Heart left ventricle (tissue), 16 donors: Measurements from ENCODE around the gene ZP1. TPM values are rescaled to one million over a fixed set of nuclear protein-coding genes. Genes with fewer than 3 reads are reported as not detected.

Experiments
- ATAC-seq, 4 donors: fragments of 200-7000 bp; cut with Tn5 transposase; one replicate each; pipeline ENCODE4 v1.9.1; 2020 to 2022; ENCODE audit warnings: moderate library complexity in 4 of 4, mild to moderate bottlenecking in 3 of 4, moderate number of reproducible peaks in 1 of 4
- DNase-seq, 5 donors: peaks; one replicate each; pipeline ENCODE4 v3.0.0-alpha.2; 2020
- H3K27ac ChIP-seq, 12 donors: fragments of 200-600 bp; sonication (generic) in 4 of 12; one replicate each; pipeline versions ENCODE4 v1.5.0 to v1.8.0; 2016 to 2022; ENCODE audit warnings: mild to moderate bottlenecking in 2 of 12
- H3K27me3 ChIP-seq, 9 donors: fragments of 200-600 bp; sonication (generic) in 2 of 9; one replicate each; pipeline versions ENCODE4 v1.5.1 to v1.8.0; 2016 to 2022; ENCODE audit warnings: mild to moderate bottlenecking in 3 of 9
- H3K36me3 ChIP-seq, 9 donors: fragments of 200-600 bp; sonication (generic) in 2 of 9; one replicate each; pipeline versions ENCODE4 v1.5.0 to v1.8.0; 2018 to 2022; ENCODE audit warnings: mild to moderate bottlenecking in 2 of 9
- H3K4me1 ChIP-seq, 12 donors: fragments of 200-600 bp; sonication (generic) in 4 of 12; one replicate each; pipeline versions ENCODE4 v1.5.0 to v1.8.0; 2016 to 2022; ENCODE audit warnings: mild to moderate bottlenecking in 3 of 12
- H3K4me3 ChIP-seq, 12 donors: fragments of 200-600 bp; sonication (generic) in 4 of 12; one replicate each; pipeline versions ENCODE4 v1.5.0 to v1.8.0; 2017 to 2022; ENCODE audit warnings: mild to moderate bottlenecking in 9 of 12, moderate library complexity in 4 of 12
- H3K9me3 ChIP-seq, 12 donors: fragments of 200-600 bp; sonication (generic) in 4 of 12; one replicate each; pipeline versions ENCODE4 v1.5.0 to v1.8.0; 2016 to 2022; ENCODE audit warnings: mild to moderate bottlenecking in 1 of 12
- CTCF ChIP-seq, 12 donors: fragments of 200-600 bp; sonication (generic) in 4 of 12; IDR thresholded peaks; one replicate each; pipeline versions ENCODE4 v1.5.0 to v1.8.0; 2018 to 2022; ENCODE audit warnings: antibody characterized with exemption in 12 of 12, mild to moderate bottlenecking in 5 of 12
- POLR2A ChIP-seq, 2 donors: fragments of 450-650 bp; IDR thresholded peaks; one replicate each; pipeline ENCODE4 v1.6.1; 2017; ENCODE audit warnings: antibody characterized with exemption in 2 of 2, mild to moderate bottlenecking in 2 of 2, moderate library complexity in 2 of 2
- WGBS, 4 donors: extraction: QIAGEN DNeasy Blood & Tissue Kit in 2 of 4; methylation state at CpG; one replicate each; pipeline versions ENCODE4 v1.1.5 to v1.1.7; 2013 to 2018; 5-methylcytosine and 5-hydroxymethylcytosine counted together
- intact Hi-C, 10 donors: fragments of 100-400 bp; cut with DNase I; formaldehyde crosslinking; loops; one replicate each; pipeline versions ENCODE4 v1.11.1 to v1.14.2; 2022
- polyA plus RNA-seq, 2 donors: library from polyadenylated mRNA; stranded (reverse); fragments of 200-250 nt; gene quantifications; one replicate each; pipeline ENCODE4 v1.2.3, GENCODE V29; 2013
- total RNA-seq, 9 donors: library from RNA; depleted of rRNA in 2 of 9; stranded (reverse); fragments of >200 nt in 2 of 9; fragmentation: NEBNext Ultra II Directional in 3 of 9; extraction: Animal tissue kit (Norgen Biotek cat#: 25700) in 3 of 9; gene quantifications; one replicate each; pipeline versions ENCODE4 v1.1.0 to v1.2.4, GENCODE V29; 2016 to 2023
- donor health status: ischemic (EF 13 %, LVEDD 7.1; RV severe dilation, severe dysfunction).
- donor health status: healthy with polysubstance abuse.
- donor health status: DM: no; HTN: yes; CAD: no.
- donor health status: DM: no; HTN: no; CAD: no.
- donor health status: ischemic (EF 25% LVEDD 6.9; RV normal size, moderate dysfunction).
- donor health status: ischemic (EF 25% LVEDD 5.7; RV mildly dilated, moderate dysfunction).
- donor health status: healthy.
- donor health status: DM: yes; HTN: yes; CAD: no.
- donor health status: ischemic (EF 35%, LVEDD 5.7; RV mildly dilated, moderate dysfunction).
- donor health status: nonischemic (EF 11% LVEDD 7.7; RV severe dilation, severe dysfunction).
- donor health status: DM: yes; HTN: yes; CAD: no.
- donor health status: PGD.
- donor health status: ischemic (EF 29% LVEDD 5.4; RV normal size, mild dysfunction).
- donor health status: nonischemic (EF 23%, LVEDD 6.1; RV moderate dilation, normal function).

ZP1 gene
- total and polyA plus RNA-seq, 11 donors, result 0.15 to 0.95 (median 0.32) TPM; not detected in 7

- 57 to 61% (median 59%) methylated on average over 13 to 14 of the region's 14 CpGs for WGBS, 4 donors
- Histone ChIP-seq H3K27ac (peak within 1 kb of the TSS in 9 of 12 donors; percentile 19 to 64 (median 48)), H3K27me3 (no peaks in the 10 kb centered on the region), H3K9me3 (no peaks in the 10 kb centered on the region), H3K4me1 (peaks cover 0 to 6% (median 0%) of the 10 kb centered on the region in 12 donors), H3K36me3 (peaks cover 0 to 22% (median 12%) of the 10 kb centered on the region in 9 donors), H3K4me3 (peak within 1 kb of the TSS in 9 of 12 donors; percentile 20 to 43 (median 33))
- peak in 2 of 4 donors; percentile 22 to 54 for ATAC-seq
- TF ChIP-seq POLR2A (IDR thresholded peaks at IDR 0.05), result no peak
- no peak for TF ChIP-seq CTCF (IDR thresholded peaks at IDR 0.05)
- DNase-seq, result peak in 1 of 5 donors; percentile 19
- intact Hi-C loops, result no loop called here
These were observed 11.4 kb upstream of the ZP1 start, which contains the start of gene PTGDR2 for GRCh38 chr11:60855726-60856633. PTGDR2 (minus strand) TSS chr11:60855950; CDS start chr11:60853722, 2,228 bp downstream.

DNA sequence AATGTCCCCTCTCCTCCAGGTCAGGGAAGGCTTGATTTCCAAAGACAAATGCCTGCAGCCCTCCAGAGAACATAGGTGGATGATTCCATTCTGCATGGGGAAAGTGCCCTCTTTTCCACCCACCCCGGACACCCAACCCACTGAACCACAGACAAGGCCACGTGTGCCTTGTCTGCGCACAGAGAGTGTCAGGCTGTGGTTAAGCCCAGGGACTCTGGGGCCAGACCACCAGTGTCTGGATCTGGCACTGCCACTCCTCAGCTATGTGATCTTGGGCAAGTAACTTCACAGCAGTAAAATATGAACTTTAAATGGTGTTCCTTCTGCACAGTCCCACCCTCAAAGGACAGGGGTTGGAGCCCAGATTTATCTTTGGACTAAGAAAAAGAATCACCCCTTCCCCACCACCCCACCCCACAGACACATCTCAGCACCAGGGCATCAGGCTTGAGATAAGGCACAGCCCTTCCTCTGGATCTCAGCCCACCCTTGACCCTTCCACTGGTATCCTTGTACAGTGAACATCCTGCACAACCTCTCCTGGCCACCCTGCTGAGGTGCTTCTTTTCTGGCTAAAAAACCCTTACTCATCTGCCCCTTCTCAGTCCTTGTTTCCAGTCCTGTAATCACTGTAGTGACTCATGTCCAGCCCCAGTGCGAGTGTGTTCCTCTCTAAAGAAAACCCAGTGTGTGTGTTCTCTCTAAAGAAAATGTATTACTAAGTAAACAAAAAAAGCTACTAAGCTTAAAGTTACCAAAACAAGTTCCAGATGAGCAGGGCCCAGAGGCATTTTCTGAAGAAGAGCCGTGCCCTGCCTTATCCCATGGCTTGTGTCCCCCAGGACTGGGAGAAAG lies 9.7 kb upstream of the ZP1 start:
- WGBS, 4 donors, result 82 to 89% (median 89%) methylated on average over 5 of the region's 5 CpGs
- intact Hi-C loops, result no loop called here
- H3K9me3 ChIP-seq, result no peaks in the 10 kb centered on the region
- peaks cover 0 to 6% (median 0%) of the 10 kb centered on the region in 12 donors for H3K4me1 ChIP-seq
- ATAC-seq, result no peak
- DNase-seq, result no peak
- H3K36me3 ChIP-seq, result peaks cover 0 to 7% (median 0%) of the 10 kb centered on the region in 9 donors
- no peaks in the 10 kb centered on the region for H3K27me3 ChIP-seq
- no peak overlapping the region for H3K27ac ChIP-seq
- no peak for TF ChIP-seq CTCF (IDR thresholded peaks at IDR 0.05)
- TF ChIP-seq POLR2A (IDR thresholded peaks at IDR 0.05), result no peak
- H3K4me3 ChIP-seq, result no peak overlapping the region

DNA sequence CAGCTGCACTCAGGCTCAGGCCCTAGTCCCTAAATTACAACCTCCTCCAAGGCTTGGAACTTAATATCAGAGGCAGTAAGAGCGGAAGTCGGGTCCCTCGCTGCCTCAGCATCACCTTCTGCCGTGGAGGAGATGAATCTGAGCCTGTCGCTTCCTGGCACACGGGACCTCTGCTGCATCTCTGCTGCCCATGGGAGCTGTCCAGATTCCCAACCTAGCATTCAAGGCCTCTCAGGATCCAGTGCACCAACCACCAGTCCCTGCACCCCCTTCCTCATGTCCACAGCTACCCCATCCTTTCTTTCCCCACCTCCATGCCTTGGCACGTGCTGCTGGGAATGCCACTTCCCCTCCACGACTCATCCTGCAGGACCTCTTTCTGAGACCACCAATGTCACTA lies 9.1 kb upstream of the ZP1 start:
- H3K4me1 ChIP-seq, result peaks cover 0 to 6% (median 0%) of the 10 kb centered on the region in 12 donors
- DNase-seq (peak in 1 of 5 donors; percentile 26), ATAC-seq (no peak)
- no peak overlapping the region for H3K27ac ChIP-seq
- intact Hi-C loops, result no loop called here
- WGBS, 4 donors, result 73 to 86% (median 79%) methylated on average over 8 of the region's 8 CpGs
- no peaks in the 10 kb centered on the region for H3K27me3 ChIP-seq
- H3K9me3 ChIP-seq, result no peaks in the 10 kb centered on the region
- H3K36me3 ChIP-seq, result peaks cover 0 to under 1% (median 0%) of the 10 kb centered on the region in 9 donors
- no peak overlapping the region for H3K4me3 ChIP-seq
- no peak for TF ChIP-seq POLR2A (IDR thresholded peaks at IDR 0.05)

DNA sequence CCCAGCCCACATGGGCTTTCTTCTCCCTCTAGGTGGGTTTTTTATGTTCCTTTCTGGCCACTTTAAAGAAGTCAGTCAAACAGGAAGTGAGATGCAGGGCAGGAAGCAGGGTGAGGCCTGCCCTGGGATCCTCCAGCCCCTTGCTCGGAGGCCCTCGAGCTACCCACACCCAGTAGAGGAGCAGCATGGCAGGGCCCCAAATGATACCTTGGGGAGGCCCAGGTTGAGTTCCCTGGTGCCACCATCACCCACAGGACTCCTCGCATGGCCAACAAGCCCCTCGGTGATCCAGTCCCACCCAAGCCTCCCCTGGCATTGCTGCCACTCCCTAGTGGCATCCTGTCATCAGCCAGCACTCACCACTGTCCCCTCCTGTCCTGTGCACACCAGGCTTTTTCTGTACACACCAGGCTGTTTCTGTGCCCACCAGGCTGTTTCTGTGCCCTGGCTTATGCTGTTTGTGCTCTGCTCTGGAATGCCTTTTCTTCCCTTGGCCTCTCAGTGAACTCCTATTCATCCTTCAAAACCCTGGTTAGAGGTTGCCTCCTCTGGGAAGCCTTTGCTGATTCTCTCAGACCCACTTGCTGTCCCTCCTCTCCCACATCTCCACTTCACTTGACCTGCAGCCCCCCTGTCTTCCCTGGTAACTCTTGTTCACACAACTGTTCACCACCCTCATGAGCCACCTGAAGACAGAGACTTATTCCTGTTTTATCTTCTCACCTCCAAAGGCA lies 8.4 kb upstream of the ZP1 start:
- no peaks in the 10 kb centered on the region for H3K36me3 ChIP-seq
- H3K27ac ChIP-seq, result no peak overlapping the region
- H3K4me1 ChIP-seq, result peaks cover 0 to 6% (median 0%) of the 10 kb centered on the region in 12 donors
- TF ChIP-seq POLR2A (IDR thresholded peaks at IDR 0.05) (no peak), CTCF (IDR thresholded peaks at IDR 0.05) (no peak)
- DNase-seq, result peak in 1 of 5 donors; percentile 19
- no peak overlapping the region for H3K4me3 ChIP-seq
- no peak for ATAC-seq
- intact Hi-C loops, result no loop called here
- no peaks in the 10 kb centered on the region for H3K27me3 ChIP-seq
- WGBS, 4 donors, result 61 to 81% (median 70%) methylated on average over 4 of the region's 4 CpGs
- no peaks in the 10 kb centered on the region for H3K9me3 ChIP-seq
